HFF-Myc (cell line): Measurements from ENCODE around the gene PPP4R1.
A peak's percentile ranks its signal among the peaks of the same experiment; 100 is the strongest.

Experiments
- DNase-seq: peaks from one replicate; pipeline ENCODE4 v3.0.0-alpha.2; 2011; ENCODE audit warnings: low read depth; ENCODE audit errors: extremely low read depth
- H3K4me3 ChIP-seq: replicated peaks from 2 replicates; pipeline ENCODE4 v1.5.1; 2011; ENCODE audit warnings: low read depth, mild to moderate bottlenecking, control low read depth, low read length
- TF ChIP-seq, protein P1 (sequence below): IDR thresholded peaks from 2 replicates; pipeline ENCODE4 v1.5.1; 2012; ENCODE audit warnings: mild to moderate bottlenecking, low read depth, low read length, control low read depth; ENCODE audit errors: missing control alignments

Gene PPP4R1, protein sequence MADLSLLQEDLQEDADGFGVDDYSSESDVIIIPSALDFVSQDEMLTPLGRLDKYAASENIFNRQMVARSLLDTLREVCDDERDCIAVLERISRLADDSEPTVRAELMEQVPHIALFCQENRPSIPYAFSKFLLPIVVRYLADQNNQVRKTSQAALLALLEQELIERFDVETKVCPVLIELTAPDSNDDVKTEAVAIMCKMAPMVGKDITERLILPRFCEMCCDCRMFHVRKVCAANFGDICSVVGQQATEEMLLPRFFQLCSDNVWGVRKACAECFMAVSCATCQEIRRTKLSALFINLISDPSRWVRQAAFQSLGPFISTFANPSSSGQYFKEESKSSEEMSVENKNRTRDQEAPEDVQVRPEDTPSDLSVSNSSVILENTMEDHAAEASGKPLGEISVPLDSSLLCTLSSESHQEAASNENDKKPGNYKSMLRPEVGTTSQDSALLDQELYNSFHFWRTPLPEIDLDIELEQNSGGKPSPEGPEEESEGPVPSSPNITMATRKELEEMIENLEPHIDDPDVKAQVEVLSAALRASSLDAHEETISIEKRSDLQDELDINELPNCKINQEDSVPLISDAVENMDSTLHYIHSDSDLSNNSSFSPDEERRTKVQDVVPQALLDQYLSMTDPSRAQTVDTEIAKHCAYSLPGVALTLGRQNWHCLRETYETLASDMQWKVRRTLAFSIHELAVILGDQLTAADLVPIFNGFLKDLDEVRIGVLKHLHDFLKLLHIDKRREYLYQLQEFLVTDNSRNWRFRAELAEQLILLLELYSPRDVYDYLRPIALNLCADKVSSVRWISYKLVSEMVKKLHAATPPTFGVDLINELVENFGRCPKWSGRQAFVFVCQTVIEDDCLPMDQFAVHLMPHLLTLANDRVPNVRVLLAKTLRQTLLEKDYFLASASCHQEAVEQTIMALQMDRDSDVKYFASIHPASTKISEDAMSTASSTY

DNA sequence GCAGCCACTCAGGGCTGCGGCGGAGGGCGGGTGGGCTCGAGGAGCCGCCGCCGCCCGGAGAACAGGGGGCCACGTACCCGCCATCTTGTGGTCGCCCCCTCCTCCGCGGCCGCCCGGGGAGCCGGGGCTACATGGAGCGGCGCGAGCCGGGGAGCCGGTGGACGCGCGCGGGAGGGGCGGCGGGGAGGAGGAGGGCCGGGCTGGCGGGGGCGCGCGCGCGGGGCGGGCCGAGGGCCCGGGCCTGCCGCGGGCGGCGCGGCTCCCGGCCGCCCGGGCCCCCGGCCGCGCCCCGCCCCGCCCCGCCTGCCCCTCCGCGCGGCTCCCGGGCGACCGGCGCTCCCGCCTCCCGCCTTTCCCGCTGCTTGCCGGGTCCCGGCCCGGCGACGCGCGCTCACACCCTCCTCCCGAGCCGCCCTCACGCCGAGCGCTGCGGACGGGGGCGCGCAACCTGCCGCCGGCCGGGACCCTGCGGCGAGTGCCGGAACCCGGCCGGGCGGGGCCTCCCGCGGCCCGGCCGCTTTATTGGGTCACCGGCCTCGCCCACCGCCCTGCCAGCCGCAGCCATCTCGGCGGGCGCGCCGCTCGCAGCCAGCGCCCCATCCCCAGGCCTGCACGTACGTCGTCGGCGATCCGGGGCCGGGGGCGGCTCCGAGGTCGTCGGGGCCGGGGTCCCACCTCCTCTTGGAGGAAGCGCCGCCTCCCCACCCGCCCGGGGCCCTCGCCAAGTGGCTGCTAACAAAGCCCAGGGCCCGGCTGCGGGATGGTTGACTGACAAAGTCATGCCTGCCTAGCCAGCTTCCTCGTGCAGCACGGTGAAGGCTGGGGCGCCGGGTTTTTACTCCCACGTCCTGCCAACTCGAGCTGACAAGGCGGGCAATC, at the start of gene PPP4R1:
PPP4R1 (minus strand) TSS at position 159 of the 879 bp plus-strand sequence; CDS start at position 84, 75 bp downstream.
- DNase-seq, result no peak
- H3K4me3 ChIP-seq, result peak within 1 kb of the TSS; percentile 82
- TF ChIP-seq, protein P1, sequence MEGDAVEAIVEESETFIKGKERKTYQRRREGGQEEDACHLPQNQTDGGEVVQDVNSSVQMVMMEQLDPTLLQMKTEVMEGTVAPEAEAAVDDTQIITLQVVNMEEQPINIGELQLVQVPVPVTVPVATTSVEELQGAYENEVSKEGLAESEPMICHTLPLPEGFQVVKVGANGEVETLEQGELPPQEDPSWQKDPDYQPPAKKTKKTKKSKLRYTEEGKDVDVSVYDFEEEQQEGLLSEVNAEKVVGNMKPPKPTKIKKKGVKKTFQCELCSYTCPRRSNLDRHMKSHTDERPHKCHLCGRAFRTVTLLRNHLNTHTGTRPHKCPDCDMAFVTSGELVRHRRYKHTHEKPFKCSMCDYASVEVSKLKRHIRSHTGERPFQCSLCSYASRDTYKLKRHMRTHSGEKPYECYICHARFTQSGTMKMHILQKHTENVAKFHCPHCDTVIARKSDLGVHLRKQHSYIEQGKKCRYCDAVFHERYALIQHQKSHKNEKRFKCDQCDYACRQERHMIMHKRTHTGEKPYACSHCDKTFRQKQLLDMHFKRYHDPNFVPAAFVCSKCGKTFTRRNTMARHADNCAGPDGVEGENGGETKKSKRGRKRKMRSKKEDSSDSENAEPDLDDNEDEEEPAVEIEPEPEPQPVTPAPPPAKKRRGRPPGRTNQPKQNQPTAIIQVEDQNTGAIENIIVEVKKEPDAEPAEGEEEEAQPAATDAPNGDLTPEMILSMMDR, result no peak

DNA sequence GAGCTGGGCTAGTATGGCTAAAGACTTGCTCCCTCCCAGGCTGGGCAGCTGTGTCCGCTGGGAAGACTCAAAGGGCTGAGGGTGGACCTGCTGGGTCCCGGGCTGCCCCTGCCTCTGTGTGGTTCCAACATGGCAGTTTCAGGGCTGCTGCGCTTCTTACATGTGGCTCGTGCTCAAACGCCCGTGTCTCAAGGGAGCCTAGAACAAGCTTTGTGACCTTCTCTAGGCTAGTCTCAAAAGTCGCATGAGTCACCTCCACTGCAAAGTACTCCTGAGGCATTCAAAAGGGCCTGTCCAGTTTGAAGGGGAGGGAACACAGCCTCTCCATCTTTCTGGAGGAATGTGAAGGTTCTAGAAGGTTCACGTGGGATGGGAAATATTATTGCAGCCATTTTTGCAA, 49.0 kb upstream of the PPP4R1 start:
- no peak for DNase-seq
- H3K4me3 ChIP-seq, result no peak overlapping the region
- TF ChIP-seq, protein P1, result no peak

DNA sequence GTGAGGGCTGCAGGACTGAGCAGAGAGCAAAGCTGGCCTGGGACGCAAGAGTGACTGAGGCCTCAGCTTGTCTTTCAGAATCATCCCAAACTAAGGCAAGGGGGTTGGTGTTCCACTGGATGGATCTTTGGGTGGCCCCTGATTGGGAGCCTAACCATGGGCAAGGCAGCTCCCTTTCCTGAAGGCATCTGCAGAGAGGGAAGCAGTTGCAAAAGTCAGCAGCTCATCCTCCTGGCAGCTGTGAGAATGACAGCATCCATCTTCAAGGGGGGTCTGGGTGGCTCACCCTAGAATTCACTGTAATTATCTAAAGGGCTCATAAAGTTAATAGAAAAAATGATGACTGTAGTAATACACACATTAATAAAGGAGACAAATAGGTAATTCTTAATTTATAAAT, 47.2 kb upstream of the PPP4R1 start:
- no peak for DNase-seq
- TF ChIP-seq, protein P1, result peak; percentile 35

DNA sequence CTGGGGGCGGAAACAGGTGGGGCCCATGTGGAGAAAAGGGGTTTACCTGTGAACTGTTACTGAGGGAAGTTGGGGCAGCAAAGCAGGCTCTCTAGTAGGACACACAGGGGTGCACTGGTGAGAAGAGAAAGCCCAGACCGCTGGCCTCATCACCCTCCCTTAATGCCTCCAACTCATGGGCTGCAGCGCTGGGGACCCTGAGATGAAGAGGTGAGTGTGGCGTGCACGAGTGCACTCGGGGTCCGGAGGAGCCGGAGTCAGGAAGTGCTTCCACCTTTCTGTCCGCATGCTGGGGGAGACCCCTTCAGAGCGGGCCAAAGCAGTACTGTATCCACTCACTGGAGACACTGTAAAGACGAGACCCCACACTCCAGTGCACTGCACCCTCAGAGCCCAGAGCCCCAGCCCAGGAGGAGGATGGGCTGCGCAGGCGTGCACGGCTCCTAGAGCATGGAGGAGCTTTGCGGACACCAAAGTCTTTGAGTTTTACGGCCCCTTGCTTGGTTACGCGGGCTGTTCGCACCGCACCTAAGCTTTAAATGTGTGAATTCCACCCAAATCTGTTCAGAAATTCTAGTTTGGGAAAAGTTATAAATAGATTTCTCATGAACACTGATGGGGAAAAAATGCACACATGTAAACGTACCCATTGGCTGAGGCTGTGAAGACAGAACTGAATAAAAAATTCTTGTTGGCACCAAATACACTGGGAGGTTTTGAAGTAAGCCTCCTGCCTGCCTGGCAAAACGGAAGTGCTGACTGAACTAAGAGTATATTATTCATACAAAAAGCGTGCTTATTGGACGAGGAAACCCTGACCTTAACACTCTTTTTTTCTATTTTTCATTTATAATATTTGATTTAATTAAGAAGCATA, 45.4 kb upstream of the PPP4R1 start:
- TF ChIP-seq, protein P1, result no peak
- DNase-seq, result no peak
- H3K4me3 ChIP-seq, result no peak overlapping the region

More for the DNA sequence above, 47.2 kb upstream of the PPP4R1 start:
- no peak overlapping the region for H3K4me3 ChIP-seq

DNA sequence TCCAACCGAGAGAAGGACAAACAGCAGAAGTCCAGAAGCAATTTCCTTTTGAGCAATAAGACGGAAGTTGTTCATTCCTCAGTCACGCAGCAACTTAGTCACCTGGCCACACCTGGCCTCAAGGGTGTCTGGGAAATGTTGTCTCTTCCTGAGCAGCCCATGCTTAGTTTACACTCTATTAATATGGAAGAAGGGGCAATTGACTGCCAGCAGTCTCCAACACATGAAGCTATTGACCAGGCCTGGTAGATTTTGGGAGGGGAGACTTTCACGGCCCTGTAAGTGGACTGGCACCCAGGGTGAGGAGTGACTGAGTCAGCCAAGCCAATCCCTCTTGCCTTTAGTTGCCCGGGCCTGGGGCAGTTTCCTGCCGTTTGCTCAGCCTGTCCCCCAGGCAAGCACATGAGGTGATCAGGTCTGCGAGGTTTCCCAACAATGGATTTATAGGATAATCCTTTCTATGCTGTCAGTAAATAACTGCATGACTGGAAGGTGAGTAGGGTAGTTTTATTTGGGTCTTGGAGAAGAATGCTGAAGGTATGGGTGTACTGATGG, 43.8 kb upstream of the PPP4R1 start:
- H3K4me3 ChIP-seq, result no peak overlapping the region
- DNase-seq, result no peak

More for the DNA sequence above, 43.8 kb upstream of the PPP4R1 start:
- TF ChIP-seq, protein P1, result no peak
